Renal pelvis (tissue), 4 donors: ENCODE measurements around the gene HOXB5. TPM values are rescaled to one million over a fixed set of nuclear protein-coding genes. Genes with fewer than 3 reads are reported as not detected.

Source experiments
- DNase-seq: peaks from one replicate; pipeline ENCODE4 v3.0.0-alpha.2; 2013
- polyA plus RNA-seq, 3 donors: library from polyadenylated mRNA; unstranded; fragments of 120-200 nt; gene quantifications; one replicate each; pipeline ENCODE4 v1.2.1, GENCODE V29; 2013; ENCODE audit not compliant: insufficient read length in 3 of 3

HOXB5 gene
- polyA plus RNA-seq, 3 donors: 36.1 to 48.2 (median 47.4) TPM

DNA sequence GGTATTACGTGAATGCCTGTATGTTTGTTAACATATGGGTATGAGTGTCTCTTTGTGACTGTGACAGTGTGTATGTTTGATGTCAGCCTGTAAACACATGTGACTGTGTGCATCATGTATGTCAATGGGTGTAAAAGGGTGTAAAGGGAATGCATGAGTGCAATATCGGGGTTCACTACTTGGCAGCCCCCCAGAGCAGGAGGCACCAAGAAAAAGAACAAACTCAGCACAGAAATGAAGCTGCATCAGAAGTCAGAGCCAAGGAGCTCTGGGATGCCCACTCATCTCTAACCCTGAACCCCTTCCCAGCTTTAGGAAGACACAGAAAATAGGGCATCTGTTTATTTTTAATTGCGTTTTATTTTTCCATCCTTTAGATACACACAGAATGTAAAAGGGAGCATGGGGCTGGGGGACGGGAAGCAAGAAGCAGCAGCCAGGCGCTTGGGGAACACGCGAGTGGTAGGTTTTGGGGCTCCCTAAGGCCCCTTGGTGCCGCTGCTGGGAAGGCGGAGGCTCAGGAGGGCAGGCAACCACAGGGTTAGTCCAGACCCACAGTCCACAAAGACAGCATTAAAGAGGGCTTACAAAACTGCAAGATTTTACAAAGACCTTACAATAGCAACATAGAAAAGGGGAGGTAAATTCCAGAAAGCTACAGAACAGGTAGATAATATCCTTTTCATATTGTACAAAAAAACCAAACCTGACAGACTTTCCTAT is 13.5 kb upstream of the HOXB5 start:
- DNase-seq: no peak

DNA sequence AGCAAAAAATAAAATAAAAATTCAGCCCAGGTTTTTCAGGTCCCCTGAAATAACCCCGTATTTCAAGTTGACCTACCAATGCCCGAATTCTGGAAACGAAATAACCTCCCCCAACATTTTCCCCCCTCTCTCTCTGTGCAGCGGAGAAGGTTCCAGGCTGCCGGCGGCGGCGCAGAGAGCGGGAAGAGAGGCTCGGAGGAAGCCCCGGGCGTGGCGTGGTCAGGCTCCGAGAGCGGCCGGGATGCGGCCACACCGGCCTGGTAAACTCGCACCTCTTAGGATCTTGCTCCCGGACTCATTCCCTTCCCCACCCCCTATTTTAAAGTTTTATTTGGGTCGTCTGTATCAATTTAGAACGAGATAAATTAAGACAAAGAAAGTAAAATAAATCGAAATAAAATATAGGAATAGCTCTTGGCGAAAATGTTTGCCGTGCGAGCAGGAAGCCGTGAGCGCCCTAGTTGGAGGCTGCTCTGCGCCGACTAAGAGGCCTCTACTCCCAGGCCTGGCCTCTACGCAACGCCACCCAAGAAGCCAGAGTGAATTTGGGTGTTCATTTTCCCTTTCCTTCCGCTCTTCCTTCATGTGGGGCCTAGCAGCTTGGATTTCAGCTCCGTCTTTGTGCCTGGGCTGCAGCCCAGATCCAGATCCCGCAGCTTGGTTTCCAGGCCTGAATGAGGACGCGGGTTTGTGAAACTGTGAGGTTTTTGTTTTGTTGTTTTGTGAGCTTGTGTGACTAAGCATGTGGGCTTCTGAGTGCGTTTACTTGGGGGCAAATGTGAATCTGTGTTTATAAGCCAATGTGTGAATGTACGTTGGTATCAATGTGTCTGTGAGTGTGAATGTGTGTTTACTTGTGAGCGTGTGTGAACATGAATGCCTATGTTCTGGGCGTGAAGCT is 12.7 kb upstream of the HOXB5 start:
- no peak for DNase-seq

DNA sequence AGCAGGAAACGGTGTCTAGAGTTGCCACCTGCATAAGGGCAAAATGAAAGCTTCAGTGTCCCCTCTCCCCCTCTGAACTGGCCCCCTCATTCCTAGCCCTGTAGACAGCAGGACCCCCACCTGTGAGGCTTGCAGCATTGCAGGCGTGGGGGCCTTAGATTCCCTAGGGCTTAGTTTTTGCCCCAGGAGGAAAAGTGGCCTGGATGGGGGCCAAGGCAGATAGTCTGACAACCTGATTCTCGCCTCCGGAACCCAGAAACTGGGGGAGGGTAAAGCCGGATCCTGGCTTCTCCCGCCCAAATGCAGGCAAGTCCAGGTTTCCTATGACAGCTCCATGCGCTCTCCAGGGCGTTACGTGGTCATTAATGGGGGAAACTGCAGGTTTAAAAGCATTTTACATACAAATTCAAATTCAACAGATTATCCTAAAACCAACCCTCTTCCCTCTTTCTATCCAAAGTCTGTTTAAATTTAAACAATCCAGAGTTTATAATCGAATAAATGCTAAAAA is 11.9 kb upstream of the HOXB5 start:
- DNase-seq: no peak

DNA sequence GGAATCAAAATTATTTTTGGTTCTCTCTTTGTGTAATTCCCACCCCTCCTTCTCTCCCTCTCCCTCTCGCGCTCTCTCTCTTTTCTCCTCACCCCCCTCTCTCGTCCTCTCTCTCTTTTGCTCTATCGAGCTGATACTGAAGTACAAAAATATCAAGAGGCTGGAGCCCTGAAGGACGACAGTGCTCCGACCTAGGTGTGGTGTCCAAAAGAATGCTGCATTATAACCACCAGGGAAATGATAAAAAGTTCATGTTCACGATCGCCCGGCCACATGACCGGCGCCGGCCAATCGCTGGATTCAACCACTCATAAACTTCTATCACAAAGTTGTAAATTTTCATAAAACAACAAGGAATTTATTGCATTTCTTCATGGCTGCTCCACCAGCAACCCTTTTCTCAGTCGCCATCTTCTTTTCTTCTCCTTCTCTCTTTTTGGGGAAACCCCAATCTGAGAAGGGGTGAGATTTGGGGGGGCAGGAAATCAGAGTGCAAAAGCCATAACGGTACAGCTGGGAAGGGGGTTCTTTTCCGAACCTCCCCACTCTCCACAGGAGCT is 11.3 kb upstream of the HOXB5 start, which contains the start of gene HOXB6:
Gene HOXB6 (minus strand): TSS at position 217 of the 560 bp plus-strand sequence. CDS start 6,836 bp downstream, outside the sequence.
- peak; percentile 91 for DNase-seq

DNA sequence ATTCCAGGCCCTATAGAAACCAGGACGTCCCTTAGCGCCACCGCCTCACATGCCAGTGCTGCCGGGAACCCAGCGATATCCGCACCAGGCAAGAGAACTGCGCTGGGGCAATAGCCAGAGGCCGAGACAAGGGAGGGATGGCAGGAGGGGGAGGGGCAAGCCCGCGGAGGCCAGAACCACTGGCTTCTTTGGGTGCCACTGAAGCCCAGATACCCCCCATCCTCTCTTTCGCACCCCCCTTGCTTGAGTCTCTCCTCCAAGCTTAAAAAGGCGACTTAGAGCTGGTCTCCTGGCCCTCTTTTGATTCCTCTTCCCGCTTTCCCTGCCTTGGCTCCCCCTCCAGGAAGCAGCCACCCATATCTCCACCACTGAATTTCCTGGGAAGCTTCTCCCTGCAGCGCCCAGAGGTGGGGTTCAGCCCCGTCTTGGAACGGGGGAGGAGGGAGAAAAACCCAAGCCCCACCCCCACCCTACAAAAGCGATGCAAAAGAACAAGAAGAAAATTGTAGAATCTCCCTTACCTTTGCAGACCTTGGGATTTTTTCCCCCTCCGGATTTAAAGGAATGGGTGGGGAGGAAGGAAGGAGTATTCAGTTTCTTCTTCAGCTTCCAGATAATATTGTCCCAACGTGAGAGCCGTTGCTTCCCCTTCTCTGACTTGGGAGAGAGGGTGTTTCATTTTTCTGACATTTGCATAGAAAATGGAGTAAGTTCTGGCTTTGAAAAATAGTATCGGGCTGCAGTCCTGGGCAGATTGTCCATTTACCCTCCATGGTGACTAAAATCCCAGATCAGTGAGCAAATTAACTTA is 10.6 kb upstream of the HOXB5 start:
- DNase-seq: no peak

DNA sequence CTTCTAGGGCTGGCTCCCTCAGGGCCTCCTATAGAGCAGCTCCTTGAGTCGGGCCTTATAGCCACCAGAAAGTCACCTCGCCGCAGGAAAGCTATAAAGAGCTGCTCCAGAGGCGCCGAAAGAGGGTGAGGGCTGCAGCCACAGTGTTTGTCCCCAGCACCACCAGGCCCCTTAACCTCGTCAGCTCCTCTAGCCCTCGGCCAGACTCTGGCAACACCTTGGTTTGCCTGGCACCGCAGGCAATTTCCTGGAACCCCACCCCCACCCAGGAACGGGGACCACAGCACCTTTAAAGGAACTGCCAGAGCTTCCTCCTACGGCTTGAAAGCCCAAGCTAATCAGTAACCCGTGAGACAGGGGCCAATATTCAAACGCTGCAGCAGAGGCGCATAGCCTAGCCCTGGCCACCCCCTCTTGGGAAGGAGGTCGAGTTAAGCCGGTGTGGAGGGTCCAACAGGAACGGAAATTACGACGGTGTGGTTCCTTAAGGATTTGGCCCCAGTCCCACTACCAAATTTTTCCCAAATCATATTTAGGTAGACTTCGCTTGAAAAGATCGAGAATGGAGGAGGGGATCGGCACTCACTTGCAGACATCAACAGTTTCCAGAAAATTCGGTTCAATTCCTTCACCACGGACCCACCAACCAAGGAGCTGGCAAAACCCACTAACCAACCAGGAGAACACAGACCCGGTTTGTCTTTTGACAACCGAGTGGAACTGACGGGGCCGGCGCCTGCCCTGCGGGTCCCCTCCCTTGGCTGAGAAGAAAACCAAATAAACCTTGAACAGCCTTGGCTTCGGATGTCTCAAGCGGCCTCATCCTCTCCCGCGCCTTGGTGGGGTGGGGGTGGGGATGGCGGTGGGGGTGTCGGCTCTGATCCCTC is 8.2 kb upstream of the HOXB5 start:
- no peak for DNase-seq

DNA sequence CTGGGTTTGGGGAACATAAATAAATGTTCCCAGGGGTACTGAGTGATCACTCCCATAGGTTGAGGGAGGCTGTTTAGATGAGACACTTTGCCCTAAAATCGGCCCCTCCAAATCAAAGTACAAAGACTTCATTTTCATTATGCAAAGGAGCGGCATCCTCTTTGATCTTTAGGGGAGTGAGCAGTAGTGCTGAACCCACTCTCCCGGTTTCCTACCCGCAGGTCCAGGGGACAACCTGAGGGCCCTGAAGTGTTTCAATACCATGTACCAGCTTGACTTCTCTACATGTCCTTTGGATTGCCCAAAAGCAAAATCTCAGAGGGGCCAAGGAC is 7.6 kb upstream of the HOXB5 start:
- no peak for DNase-seq

DNA sequence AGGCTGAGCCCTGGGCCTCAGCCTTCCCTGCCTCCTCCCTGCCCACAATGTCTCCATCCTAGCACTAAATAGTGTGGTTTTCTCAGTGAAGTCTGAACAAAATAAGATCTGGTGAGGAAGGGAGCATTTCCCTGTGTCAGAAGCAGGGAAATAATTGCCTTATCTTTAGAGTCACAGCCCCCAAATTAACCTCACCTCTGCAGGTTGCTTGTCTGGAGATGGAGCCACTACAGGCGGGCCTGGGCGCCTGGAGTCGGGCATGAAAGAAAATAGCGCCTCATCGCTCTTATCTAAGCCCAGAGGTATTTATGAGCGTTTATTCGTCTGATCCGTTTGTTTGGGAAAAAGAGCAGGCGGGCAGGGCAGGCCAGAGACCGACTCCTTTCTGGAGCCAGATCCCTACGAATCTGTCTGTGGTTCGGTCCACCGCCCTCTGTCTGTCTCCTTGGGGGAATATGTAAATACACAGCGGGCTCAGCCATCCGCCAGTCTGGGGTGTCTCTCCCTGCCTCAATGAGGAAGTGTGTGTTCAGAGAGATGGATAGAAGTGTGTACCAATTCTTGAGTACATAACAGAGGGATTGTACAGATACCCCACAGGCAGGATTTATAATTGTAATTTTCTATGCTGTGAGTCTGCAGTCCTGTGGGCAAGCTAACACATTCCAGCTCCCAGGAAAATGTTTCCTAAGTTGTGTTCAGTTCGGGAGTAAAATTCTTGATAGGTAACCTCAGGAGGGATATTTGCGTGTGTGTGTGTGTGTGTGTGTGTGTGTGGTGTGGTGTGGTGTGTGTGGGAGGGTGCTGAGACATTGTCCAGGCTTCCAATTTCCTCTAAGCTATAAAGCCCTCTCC is 6.9 kb upstream of the HOXB5 start:
- no peak for DNase-seq

DNA sequence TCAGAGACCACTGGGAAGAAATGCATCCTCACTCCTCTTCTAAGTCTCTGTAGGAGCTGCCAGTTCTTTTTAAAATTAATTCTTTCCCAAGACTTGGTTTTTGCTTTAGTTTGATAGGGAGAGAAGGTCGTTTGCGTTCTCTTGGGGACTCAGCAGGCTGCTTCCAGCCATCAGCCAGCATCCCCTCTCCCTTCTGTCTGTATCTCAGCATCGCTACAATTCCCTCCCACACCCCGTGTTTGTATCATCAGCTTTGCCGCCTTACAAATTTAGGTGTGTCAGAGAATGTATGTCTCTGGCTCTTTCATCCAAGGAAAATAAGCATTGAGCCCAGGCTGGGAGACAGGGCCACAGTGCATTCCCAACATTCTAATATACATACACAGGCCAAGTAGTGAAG is 5.8 kb upstream of the HOXB5 start:
- no peak for DNase-seq

DNA sequence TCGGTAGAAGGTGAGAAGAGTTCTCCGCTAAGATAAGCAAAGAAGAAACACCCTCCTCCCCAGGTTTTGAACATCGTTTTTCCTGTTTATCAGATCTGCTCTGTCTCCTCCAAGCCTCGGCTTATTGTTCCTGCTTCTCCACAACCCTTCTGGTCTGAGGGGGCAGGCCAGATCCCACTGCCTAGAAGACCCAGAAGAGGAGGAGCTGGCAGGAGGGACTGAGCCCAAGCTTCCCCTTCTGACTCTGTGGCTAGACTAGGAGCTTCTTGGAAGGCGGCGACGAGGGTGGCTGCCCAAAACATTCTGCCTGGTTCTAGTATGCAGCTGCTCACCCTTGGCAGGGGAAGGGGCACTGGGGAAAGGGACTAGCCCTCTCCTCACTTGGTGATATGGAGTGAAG is 5.2 kb upstream of the HOXB5 start:
- no peak for DNase-seq

DNA sequence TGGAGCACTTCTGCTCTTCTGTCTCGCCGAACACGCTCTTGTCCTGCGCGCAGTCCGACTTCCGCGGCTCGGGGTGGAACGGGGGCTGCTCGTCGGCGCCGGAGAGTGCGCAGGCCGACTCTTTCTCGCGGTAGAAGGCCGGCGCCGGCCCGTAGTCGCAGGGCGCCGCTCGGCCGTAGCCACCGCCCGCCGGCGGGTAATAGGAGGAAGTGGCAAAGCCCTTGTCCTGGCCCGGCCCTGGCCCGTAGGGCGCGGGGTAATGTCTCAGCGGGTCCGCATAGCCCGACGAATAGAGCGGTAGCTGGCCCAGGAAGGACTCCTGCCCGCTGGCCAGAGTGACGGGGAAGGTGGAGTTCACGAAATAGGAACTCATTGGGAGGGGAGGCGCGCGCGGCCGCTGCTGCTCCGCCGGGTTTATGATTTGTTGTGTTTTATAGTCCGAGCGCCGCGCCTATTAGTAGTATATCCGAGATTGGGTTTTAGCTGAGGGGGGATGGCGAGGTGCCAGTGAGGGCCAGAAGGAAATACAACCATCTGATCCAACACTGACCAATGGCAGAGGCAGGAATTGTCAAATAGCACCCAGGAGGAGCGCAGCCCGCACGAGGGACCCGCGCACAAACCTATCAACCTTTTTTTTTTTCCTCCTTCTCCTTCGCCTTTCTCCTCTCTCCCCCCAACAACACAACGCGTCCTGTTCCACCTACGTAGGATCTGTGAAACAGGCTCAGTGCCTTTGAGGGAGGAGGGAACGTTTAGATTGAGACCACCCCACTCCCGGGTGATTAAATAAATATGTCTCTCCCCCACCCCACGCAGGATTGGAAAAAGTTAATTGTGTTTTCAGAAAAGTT is 4.4 kb upstream of the HOXB5 start:
- no peak for DNase-seq

DNA sequence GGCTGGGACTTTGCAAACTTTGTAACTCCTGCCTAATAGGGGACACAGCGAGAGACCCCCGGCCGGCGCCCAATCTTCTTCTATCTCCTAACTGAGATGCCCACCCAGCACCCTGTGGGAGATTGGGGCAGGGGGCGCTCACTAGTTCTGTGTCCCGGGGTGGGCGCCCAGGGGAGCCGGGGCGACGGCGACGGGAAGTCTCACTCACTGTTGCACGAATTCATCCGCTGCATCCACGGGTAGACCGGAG is 3.9 kb upstream of the HOXB5 start:
- DNase-seq: no peak

DNA sequence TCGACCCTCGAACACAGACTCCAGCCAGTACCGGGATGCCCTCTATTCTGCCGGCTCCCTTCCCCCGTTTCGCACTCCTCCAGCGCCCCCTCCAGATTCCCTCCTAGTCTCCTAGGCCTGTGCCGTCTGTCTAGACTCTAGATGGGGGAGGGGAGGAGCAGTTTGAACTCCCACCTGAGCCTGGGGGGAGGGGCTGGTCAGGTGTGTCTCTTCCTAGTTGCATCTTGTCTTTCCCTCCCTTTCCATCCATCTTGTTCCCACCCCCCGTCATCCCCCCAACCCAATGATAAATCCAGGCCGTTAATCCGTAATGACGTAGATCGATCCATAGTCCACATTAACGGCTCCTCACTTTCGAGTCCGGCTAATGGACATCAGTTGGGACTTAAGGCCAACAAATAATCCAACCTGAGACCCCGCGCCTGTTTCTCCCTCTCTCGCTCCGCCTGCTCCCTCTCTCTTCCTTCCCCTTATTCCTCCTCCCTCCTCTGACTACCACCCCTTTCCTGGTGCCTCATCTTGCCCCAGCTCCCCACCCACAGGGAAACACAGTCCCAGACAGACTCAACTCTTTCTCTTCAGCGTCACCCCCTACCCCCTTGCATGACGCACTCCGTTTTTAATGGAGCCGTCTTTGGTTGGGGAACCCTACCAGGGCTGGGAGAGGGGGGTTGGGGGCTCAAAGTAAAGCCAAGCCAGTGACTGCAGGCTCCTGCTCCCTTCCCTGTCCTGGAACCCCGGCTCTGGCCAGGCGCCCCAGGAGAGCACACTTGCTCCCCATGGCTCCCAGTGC is 3.4 kb upstream of the HOXB5 start:
- no peak for DNase-seq

DNA sequence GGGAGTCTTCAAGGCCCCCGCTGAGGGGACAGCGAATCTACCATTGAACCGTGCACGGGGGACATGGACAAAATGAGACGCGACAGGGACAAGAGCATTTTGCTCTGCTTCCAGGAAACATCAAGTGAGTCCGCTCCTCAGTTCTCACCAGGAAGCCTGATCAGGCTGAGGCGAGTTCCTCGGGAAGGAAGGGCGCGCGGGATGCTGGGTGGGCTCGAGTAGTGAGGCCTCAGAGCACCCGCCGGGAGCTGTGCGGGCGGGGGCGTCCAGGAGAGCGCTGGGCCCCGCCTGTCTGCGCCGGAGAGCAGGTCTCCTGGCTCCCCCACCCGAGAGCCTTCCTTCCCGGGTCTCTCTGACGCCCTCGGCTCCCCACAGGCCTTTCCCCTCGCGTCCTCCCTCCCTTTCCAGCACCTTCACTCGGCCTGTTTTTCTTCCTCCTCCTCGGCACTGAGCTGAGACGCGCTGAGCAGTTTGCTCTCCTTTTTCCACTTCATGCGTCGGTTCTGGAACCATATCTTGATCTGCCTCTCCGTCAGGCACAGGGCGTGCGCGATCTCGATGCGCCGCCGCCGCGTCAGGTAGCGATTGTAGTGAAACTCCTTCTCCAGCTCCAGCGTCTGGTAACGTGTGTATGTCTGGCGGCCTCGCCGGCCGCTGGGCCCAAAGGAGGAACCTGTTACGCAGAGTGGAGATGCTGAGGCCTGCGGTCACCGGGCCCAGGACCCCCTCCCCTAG is 2.6 kb upstream of the HOXB5 start:
- DNase-seq: no peak

DNA sequence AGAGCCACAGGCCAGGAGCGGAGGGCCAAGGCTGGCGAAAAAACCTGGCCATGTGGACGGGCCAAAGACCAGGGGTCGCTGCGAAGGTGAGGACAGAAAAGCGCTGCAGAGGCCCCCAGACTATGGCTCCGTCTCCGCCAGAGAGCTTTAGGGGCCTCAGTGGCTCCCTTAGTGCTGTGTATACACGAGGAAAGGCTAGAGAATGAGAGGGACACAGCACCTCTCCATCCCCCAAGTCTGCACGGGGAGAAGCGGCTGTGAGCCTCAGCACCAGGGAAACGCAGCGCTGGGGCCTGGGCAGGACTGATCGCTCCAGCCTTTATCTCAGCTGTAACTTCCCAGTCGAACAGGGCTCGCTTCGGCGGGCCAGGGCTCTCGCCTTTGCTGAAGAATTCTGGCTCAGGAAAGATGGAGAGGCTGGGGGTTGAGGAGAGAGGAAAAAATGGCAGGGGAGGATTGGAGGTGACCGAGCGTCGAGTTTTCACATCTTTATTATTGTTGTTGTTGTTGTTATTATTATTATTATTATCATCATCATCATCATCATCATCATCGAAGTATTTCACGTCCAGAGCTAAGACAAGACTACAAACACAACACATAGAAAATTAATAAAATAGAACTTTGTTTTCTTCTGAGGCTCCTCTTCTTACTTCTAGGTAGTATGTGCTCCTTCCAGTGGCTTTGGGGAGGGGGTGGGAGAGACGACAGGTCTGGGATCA is 1.9 kb upstream of the HOXB5 start:
- DNase-seq: no peak

DNA sequence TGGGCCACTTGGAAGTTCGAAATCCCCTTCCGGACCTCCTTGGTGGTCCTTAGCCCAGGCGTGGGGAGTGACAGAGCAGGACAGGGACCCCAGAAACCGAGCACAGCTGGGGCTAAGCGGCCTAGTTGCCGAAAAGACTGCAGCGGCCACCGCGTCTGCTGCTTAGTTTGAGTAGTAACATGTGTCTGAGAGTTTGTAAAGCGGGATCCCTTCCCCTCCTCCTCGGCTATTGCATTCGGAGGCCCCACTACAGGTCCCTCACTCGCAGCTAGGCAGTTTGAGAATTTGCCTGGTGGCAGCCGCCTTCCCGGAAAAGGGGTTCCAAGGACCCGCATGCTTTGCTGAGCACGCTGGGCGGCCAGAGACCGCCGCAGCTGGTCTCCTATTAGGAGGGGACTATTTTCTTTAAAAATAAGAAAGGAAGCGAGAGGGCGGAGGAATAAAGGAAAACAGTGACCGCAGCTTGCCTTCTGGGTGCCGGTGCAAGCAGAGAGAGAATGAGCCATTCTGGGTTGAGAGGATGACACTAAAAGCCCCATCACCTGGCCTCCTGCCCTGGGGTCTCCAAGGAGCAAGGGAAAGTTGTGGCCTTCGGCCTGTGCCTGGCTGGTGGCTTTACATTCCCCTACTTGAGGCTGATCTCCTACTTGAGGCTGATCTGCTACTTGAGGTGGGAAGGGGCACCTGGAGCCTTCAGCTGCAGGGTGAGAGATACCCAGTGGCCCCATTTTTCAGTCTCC is 1.1 kb upstream of the HOXB5 start:
- DNase-seq: no peak
